Ishikawa (cell line): ENCODE results near the gene TNP2.

Experiments
- CEBPB ChIP-seq: IDR thresholded peaks from 2 replicates; pipeline ENCODE4 v1.6.1; 2012
- CREB1 ChIP-seq: IDR thresholded peaks from 2 replicates; pipeline ENCODE4 v1.6.1; 2012; ENCODE audit warnings: low read depth
- EGR1 ChIP-seq: IDR thresholded peaks from 2 replicates; pipeline ENCODE4 v1.6.1; 2012
- EP300 ChIP-seq: IDR thresholded peaks from 2 replicates; pipeline ENCODE4 v1.6.1; 2012; ENCODE audit warnings: borderline replicate concordance
- FOXM1 ChIP-seq: IDR thresholded peaks from 2 replicates; pipeline ENCODE4 v1.6.1; 2012; ENCODE audit warnings: low read depth, borderline replicate concordance
- NFIC ChIP-seq: IDR thresholded peaks from 2 replicates; pipeline ENCODE4 v1.6.1; 2012
- RAD21 ChIP-seq: IDR thresholded peaks from 2 replicates; pipeline ENCODE4 v1.6.1; 2012; ENCODE audit warnings: low read depth
- TAF1 ChIP-seq: IDR thresholded peaks from 2 replicates; pipeline ENCODE4 v1.6.1; 2012; ENCODE audit warnings: low read depth, mild to moderate bottlenecking
- TCF12 ChIP-seq: IDR thresholded peaks from 2 replicates; pipeline ENCODE4 v1.6.1; 2012; ENCODE audit warnings: low read depth
- TEAD4 ChIP-seq: IDR thresholded peaks from 2 replicates; pipeline ENCODE4 v1.6.1; 2012
- YY1 ChIP-seq: IDR thresholded peaks from 2 replicates; pipeline ENCODE4 v1.6.1; 2012; ENCODE audit warnings: low read depth
- ZBTB7A ChIP-seq: IDR thresholded peaks from 2 replicates; pipeline ENCODE4 v1.6.1; 2012; ENCODE audit warnings: low read depth
- TF ChIP-seq, protein P1 (sequence below): IDR thresholded peaks from 2 replicates; pipeline ENCODE4 v1.6.1; 2012
- TF ChIP-seq, protein P2 (sequence below): IDR thresholded peaks from 2 replicates; pipeline ENCODE4 v1.6.1; 2012; ENCODE audit warnings: low read depth, mild to moderate bottlenecking
- TF ChIP-seq, protein P3 (sequence below): IDR thresholded peaks from 2 replicates; pipeline ENCODE4 v1.6.1; 2012

Gene TNP2

DNA sequence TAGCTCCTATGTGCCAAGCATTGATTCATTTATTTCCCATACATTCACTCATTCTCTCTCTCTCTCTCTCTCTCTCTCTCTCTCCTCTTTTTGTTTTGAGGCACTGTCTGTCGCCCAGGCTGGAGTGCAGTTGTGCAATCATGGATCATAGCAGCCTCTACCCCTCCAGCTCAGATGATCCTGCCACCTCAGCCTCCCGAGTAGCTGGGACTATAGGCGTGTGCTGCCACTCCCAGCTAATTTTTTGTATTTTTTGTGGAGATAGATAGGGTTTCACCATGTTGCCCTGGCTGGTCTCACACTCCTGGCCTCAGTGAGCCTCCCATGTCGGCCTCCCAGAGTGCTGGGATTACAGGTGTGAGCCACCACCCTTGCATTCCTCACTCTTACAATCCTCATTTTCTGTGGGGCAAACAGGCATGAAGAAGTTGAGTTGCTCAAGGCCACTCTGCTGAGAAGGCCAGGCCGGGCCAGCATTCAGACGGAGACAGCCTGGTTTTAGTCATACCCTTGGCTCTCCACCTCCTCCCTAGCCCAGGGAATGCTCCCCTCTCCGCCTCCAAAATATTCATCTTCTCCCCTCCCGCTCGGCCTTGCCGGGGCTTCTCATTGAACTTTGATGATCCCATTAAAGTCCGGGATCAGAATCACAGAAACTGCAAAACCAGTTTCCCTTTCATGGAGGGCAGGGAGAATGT, 7.9 kb upstream of the TNP2 start:
- TF ChIP-seq, protein P1, sequence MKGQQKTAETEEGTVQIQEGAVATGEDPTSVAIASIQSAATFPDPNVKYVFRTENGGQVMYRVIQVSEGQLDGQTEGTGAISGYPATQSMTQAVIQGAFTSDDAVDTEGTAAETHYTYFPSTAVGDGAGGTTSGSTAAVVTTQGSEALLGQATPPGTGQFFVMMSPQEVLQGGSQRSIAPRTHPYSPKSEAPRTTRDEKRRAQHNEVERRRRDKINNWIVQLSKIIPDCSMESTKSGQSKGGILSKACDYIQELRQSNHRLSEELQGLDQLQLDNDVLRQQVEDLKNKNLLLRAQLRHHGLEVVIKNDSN = no peak
- TF ChIP-seq YY1 (no peak), TCF12 (no peak), EGR1 (no peak), CEBPB (no peak), NFIC (no peak), CREB1 (no peak), EP300 (no peak), TEAD4 (no peak)
- TF ChIP-seq, protein P2, sequence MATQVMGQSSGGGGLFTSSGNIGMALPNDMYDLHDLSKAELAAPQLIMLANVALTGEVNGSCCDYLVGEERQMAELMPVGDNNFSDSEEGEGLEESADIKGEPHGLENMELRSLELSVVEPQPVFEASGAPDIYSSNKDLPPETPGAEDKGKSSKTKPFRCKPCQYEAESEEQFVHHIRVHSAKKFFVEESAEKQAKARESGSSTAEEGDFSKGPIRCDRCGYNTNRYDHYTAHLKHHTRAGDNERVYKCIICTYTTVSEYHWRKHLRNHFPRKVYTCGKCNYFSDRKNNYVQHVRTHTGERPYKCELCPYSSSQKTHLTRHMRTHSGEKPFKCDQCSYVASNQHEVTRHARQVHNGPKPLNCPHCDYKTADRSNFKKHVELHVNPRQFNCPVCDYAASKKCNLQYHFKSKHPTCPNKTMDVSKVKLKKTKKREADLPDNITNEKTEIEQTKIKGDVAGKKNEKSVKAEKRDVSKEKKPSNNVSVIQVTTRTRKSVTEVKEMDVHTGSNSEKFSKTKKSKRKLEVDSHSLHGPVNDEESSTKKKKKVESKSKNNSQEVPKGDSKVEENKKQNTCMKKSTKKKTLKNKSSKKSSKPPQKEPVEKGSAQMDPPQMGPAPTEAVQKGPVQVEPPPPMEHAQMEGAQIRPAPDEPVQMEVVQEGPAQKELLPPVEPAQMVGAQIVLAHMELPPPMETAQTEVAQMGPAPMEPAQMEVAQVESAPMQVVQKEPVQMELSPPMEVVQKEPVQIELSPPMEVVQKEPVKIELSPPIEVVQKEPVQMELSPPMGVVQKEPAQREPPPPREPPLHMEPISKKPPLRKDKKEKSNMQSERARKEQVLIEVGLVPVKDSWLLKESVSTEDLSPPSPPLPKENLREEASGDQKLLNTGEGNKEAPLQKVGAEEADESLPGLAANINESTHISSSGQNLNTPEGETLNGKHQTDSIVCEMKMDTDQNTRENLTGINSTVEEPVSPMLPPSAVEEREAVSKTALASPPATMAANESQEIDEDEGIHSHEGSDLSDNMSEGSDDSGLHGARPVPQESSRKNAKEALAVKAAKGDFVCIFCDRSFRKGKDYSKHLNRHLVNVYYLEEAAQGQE = no peak

DNA sequence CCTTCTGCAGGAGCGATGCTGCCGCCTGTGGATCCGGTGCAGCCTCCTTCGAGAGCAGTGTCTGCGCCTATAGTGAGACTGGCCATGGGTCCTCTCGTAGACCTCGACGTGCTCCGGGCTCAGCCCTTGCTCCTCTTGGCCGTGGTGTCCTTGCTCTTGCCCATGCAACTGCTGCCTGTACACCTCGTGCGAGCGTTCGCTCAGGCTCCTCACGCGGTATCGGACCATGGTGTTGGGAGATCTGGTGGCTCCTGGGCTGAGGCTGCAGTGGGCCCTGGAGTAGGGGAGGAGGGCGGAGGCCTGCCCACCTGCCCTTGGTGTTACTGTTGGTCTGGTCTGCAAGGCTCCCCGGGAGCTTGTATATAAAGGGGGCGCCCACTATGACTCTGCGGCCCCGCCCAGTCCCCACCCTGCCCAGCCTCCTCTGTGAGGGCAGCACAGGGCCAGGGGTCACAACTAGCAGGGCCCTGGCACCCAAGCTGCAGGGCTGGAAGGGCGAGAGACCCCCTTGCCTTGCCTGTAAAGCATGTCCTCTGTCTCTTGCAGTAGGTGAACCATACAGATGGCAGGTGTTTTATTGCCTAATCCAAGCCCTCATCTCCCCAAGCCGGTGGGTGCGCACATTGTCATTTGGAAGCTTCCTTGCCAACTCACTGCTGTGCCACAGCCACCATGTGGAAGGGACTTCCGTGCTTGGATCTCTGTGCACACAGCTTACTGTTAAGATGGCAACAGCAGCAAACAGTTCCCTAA, 7.2 kb upstream of the TNP2 start, which contains the start of gene PRM2:
Gene PRM2 (minus strand): TSS at position 338 of the 753 bp plus-strand sequence. CDS start 110 bp downstream, at position 228.
- TF ChIP-seq CREB1 = no peak
- TF ChIP-seq EP300 = no peak

DNA sequence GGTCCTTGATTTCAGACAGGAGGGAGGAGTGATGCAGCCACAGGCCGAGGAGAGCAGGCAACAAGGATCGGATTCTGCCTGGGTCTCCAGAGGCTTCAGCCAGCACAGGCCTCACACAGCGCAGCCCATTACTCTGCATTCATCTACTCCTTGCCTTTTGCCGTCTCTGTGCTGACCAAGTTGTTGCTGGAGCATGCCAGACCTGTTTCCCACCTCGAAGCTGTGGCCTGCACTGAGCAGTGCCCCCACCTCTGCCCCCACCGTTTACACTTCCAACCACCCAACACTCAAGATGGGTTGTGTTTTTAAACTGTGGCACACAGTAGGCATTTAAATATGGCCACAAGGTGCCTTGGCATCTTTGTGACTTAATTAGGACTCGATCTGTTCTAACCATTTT, 5.8 kb upstream of the TNP2 start:
- TF ChIP-seq RAD21 = no peak
- TF ChIP-seq TEAD4 = no peak
- TF ChIP-seq, protein P3, sequence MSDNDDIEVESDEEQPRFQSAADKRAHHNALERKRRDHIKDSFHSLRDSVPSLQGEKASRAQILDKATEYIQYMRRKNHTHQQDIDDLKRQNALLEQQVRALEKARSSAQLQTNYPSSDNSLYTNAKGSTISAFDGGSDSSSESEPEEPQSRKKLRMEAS = no peak
- no peak for TF ChIP-seq EGR1
- TF ChIP-seq FOXM1 = no peak
- TF ChIP-seq ZBTB7A = no peak
- TF ChIP-seq, protein P2 = no peak
- no peak for TF ChIP-seq YY1
- TF ChIP-seq, protein P1 = no peak
- no peak for TF ChIP-seq CREB1
- no peak for TF ChIP-seq TCF12
- no peak for TF ChIP-seq TAF1
- no peak for TF ChIP-seq NFIC

DNA sequence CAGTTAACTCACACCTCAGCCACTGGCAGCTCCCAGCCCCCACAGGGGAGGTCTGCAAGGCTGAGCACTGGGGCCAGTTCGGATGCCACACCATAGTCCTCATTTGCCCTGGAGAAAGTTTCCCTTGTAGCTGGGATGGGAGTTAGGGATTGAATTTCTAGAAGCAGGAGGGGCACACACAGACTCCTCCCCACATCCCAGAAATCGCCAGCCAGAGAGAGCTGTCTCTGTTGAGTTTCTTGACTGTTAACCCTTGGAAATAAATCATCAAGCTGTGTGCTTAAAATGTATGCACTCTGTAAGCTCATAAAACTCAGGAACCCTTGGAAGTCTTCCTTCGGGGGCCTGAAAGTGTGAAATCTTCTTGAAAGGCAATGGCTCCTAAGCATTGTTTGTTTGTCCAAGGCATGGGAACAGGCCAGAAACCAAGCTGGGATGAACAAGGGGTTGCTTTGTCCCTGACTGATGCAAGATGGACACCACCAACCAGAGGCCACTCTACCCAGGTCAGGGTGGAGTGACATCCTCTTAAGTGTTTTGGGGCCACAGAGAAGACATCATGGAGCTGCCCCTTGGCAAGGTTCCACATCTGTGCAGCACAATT, 4.7 kb upstream of the TNP2 start:
- TF ChIP-seq TEAD4 (no peak), ZBTB7A (no peak), TCF12 (no peak), FOXM1 (no peak), CREB1 (no peak), TAF1 (no peak), NFIC (no peak)
- TF ChIP-seq, protein P3 = no peak
- TF ChIP-seq, protein P2 = no peak
- TF ChIP-seq, protein P1 = no peak
